GM12873 (cell line): Measurements from ENCODE around the gene TRPM4.

Source experiments
- CTCF ChIP-seq: IDR thresholded peaks from 2 replicates; pipeline ENCODE4 v1.5.1; 2012; ENCODE audit warnings: low read depth, mild to moderate bottlenecking, moderate library complexity, low read length, control low read depth; ENCODE audit not compliant: insufficient read depth; ENCODE audit errors: missing control alignments

Gene TRPM4

GRCh38 chr19:49243726-49244125 lies 86.1 kb downstream of the TRPM4 start:
- no peak for TF ChIP-seq CTCF

- TF ChIP-seq CTCF: no peak
These were observed 86.7 kb downstream of the TRPM4 start for GRCh38 chr19:49244256-49244655.

- TF ChIP-seq CTCF: no peak
These were observed 90.1 kb downstream of the TRPM4 start for GRCh38 chr19:49247676-49248075.

GRCh38 chr19:49249933-49250332 lies 92.3 kb downstream of the TRPM4 start:
- TF ChIP-seq CTCF: no peak

- no peak for TF ChIP-seq CTCF
These were observed 98.1 kb downstream of the TRPM4 start for GRCh38 chr19:49255674-49256073.

- no peak for TF ChIP-seq CTCF
These were observed 99.1 kb downstream of the TRPM4 start for GRCh38 chr19:49256691-49257090.
